Astrocyte of the spinal cord (primary cell): ENCODE data around the gene SBSN.

Source experiments
- DNase-seq: peaks from one replicate; pipeline ENCODE4 v3.0.0; 2011; ENCODE audit warnings: low read depth, low spot score
- H3K4me3 ChIP-seq: 2 replicates; pipeline ENCODE4 v1.5.1; 2011; ENCODE audit warnings: low read depth, mild to moderate bottlenecking, low read length, moderate library complexity
- CTCF ChIP-seq: IDR thresholded peaks from 2 replicates; pipeline ENCODE4 v1.5.1; 2012; ENCODE audit warnings: low read depth, mild to moderate bottlenecking, low read length, inconsistent platforms
- in situ Hi-C: cut with HindIII; loops from 2 replicates; pipeline ENCODE4 v1.10.0; 2017; ENCODE audit warnings: low sequenced_read_pairs

Gene SBSN

GRCh38 chr19:35559781-35560180 lies 31.7 kb upstream of the SBSN start:
- no peak for DNase-seq
- H3K4me3 ChIP-seq = no peak overlapping the region
- no peak for TF ChIP-seq CTCF
- in situ Hi-C loops = no loop called here

GRCh38 chr19:35559281-35559659 lies 31.2 kb upstream of the SBSN start:
- in situ Hi-C loops = no loop called here
- no peak for TF ChIP-seq CTCF
- no peak overlapping the region for H3K4me3 ChIP-seq
- no peak for DNase-seq

DNA sequence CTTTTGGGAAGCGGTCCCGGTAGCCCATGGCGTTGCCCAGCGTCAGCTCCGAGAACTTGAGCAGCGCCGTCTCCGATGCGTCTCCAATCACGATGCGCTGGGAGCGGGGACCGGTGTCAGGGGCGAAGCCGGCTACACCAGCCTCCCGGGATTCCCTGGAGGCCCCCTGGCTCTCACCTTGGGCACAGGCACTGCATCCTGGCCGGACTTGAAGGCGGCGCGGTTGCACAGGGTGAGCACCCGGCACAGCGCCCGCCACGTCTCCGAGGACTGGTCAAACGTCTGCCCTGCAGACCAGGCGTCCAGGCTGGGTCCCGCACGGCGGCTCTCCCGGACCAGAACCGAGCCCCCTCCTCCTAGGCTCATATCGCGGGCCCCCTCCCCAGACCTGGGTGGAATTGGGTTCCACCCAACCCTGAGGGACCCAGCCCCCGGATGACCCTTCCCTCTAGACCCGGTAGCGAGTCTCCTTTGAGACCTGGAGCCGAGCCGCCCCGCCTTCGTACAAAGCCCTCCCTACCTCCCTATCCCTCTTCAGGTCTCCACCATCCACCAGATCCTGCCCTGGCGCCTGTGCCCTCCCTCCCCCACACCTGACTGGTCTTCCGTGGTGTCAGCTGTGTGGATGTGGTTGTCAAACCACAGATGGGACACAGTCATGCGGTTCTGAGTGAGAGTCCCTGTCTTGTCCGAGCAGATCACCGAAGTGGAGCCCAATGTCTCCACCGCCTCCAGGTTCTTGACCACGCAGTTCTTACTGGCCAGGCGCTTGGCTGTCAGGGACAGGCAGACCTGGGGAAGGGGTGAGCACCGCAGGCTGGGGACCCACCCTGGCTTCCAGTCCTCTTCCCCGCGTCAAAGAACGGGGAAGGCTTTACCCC lies 30.5 kb upstream of the SBSN start:
- peak overlapping the region; percentile 10 for H3K4me3 ChIP-seq
- in situ Hi-C loops = no loop called here
- no peak for TF ChIP-seq CTCF
- no peak for DNase-seq

DNA sequence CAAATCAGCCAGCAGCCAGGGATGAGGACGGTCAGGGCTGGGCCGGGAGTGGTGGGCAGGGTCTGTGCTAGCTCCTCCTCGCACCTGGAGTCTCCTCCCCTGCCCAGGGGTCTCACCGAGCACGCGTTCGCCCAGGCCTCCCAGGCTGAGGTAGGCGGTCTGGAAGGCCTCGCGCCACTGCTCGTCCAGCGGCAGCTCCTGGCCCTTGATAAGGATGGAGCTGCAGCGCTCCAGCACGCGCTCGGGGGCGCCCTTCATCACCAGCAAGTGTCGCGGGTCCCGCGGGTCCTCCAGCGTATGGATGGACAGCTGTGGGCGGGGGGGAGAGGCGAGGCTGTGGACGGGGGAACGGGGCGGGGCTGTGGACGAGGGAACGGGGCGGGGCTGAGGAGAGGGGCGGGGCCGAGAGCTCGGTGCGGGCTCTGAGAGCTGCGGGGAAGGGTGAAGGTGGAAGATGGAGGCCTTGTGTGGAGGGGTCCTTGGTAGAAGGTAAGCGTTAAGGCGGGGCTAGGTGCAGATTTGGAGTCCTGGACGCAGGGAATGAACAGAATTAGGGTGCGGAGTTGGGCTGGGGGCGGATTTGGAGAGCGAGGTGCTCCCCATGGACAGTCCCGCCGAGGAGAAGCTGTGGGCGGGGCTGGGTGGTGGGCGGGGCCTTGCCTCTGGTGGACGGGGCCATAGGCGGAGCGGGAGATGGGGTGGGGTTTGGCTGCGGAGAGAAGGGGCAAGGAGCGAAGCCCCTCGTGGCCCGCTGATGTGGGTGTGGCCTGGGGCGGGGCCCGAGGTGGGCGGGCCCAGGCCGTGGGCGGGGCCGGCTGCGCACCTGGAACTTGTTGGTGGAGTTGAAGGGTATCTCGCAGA lies 29.7 kb upstream of the SBSN start:
- peak overlapping the region; percentile 39 for H3K4me3 ChIP-seq
- peak; percentile 46 for DNase-seq
- in situ Hi-C loops = no loop called here
- peak; percentile 19 for TF ChIP-seq CTCF

DNA sequence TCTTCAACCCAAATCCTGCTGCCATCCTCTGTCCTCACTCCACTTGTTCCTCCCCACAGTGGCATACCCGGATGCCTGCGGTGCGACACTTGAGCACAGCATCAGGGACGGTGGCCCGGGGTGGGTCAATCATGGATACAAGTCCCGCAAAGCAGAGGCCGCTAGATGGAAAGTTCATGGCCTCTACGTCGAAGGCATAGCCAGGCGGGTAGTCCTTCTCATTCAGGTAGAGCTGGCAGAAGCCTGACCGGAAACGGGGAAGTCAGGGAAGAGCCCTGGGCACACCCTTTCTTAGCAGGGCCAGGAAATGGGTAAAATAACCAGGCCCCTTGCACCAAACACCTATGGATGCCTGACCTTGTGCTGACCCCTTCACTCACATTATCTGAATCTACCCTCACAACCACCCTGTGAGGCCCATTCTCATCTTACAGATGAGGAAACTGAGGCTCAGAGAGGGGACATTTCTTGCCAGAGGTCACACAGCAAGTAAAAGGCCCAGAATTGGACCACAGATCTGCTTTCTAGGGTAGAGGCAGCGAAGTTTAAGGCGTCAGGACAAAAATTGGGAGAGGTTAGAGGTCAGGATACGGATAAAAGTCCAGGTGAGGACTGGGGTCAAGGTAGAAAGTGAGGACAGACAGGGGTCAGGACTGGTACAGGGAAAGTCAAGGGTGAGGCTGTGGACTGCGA lies 28.9 kb upstream of the SBSN start:
- H3K4me3 ChIP-seq = no peak overlapping the region
- in situ Hi-C loops = no loop called here
- TF ChIP-seq CTCF = no peak
- DNase-seq = no peak

GRCh38 chr19:35556025-35556590 lies 28.0 kb upstream of the SBSN start:
- TF ChIP-seq CTCF = no peak
- no peak overlapping the region for H3K4me3 ChIP-seq
- in situ Hi-C loops = no loop called here
- DNase-seq = no peak
